Measurements from ENCODE around the gene MYOM3.

Gene MYOM3

DNA sequence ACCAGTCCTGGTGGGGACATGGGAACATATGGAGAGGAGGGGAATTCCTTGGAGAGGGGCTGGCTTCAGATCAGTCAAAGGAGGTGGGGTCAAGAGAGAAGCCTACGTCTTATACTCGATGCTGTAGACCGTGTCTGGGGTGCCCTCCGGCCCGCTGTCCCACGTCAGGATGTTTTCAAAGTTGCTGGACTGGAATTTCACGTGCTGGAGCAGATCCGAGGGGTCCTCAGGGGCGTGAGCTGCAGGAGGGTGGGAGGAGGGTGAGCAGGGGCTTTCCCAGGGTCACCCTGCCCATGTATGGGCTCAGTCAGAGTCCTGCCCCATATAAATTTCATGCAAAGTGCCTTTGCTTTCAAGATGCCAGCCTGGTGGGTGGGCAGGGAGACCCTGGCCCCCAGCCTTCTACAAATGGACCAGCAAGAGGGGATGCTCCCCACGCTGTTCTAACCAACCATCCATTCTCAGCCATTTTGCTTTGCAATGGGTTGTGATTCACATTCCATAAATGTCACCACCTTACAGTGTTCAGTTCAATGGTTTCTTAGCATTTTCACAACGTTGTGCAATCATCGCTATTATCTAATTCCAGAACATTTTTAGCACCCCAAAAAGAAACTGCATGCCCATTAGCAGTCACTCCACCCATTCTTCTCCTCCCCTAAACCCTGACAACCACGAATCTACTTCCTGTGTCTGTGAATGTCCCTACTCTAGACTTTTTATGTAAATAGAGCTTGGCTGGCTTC lies 26.7 kb upstream of the MYOM3 start:
- DNase-seq: no peak

DNA sequence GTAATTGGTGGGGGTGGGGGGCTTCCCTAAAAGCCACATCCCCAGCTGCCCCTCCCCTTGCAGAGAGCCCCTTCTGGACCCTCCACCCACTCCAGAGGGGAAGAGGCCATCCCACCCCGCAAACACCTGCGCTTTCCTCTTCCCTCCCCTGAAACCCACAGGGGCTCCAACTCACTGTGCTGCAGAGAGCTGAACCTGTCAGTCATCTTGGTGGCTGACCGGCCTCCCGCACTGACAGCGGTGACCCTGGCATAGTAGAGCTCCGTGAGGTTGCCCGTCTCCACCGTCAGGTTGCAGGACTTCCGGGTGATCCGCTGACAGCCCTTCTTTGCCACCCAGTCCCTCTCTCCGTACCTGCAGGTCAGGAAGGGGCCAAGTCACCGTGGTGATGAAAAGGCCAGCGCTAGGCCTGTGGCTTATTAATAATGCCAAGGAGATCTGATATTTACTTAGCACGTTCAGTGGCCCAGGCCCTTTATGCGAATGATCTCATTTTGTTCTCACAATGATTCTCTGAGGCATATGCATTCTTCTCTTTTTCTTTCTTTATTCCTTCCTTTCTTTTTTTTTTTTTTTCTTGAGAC lies 25.1 kb upstream of the MYOM3 start:
- DNase-seq: no peak

DNA sequence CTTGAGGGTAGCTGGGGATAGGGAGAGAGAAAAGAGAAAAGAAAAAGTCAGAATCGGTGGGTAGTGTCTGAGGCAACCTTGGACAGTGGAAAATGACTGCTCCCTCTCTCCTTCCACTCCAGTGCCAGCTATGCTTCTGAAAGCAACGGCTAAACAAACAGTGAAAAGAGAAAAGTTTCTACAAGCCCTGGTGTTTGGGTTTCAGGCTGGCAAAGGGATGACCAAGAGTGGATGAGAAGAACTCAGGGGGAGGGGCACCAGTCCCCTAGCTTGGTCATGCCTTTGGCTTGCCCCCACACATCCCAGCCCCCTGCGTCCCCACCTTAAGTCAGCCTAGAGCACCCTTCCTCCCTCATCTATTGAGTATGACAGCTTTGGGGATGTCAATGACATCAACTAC lies 22.4 kb upstream of the MYOM3 start:
- no peak for DNase-seq

DNA sequence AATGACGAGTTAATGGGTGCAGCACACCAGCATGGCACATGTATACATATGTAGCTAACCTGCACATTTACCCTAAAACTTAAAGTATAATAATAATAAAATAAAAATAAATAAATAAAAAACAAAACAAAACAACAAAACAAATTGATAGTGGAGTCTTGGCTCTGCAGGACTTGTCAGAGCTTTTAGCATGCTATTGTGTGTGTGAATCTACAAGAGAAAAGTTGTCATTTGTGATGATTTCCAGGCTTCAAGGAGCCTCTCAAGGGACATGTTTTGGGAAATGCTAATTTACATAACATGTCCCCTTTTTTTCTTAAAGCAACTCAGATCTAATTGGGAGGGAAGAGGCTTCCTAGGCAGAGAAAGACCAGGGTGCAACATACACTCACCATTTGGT lies 21.9 kb upstream of the MYOM3 start:
- no peak for DNase-seq

DNA sequence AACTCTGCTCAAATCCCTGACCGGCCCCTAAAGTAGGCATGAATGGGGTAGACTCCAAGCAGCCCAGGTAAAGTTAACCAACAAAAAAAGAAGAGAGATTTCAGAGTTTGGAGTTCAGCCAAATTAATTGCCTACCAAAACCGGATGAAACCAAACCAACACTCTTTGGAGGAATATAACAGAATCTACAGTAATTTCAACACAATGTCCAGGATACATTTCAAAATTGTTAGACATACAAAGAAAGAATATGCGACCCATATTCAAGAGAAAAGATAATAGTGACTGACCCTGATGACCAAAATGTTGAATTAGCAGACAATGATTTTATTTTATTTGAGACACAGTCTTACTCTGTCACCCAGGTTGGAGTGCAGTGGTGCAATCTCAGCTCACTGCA lies 18.4 kb upstream of the MYOM3 start:
- DNase-seq: no peak

DNA sequence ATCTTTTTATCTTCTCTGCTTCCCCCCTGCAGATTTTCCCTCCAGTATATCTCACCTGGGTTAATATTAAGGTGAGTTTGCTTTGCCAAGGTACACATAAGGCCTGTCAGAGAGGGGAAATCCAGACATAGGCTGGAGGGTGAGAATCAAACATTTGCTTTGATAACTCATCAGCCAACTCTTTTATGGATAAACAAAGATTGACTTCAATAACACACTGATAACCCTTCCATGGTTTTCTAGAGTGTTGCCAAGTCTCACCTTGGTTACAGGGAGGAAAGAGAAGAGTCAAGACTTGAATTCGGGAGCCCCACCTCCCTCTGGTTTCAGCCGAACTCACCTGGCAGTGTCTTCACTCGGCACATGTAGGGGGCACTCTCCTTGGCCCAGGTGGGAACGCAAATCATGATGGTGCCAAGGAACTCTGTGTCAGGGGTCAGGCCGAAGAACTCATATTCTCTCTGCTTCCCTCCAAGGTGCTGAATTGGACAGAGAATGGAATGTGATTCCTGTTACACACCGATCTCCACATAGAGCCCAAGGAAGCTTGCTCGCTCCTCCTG lies 15.9 kb upstream of the MYOM3 start:
- no peak for DNase-seq

DNA sequence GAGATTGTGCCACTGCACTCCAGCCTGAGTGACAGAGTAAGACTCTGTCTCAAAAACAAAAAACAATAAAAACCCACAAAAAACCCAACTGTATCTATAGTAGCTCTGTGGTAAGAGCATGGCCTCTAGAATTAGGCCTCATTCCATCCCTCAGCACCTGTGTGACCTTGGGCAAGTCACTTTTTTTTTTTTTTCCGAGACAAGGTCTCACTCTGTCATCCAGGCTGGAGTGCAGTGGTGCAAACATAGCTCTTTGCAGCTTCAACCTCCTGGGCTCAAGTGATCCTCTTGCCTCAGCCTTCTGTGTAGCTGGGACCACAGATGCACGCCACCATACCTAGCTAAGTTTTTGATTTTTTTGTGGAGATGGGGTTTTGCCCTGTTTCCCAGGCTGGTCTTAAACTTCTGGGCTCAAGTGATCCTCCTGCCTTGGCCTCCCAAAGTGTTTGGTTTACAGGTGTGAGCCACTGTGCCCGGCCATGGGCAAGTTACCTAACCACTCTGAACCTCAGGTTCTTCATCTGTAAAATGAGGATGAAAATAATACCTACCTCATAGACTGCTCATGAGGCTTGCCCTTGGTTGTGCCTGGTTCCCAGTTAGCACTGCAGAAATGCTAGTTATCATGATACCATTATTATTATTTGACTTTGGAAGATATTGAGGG lies 15.3 kb upstream of the MYOM3 start:
- DNase-seq: no peak

DNA sequence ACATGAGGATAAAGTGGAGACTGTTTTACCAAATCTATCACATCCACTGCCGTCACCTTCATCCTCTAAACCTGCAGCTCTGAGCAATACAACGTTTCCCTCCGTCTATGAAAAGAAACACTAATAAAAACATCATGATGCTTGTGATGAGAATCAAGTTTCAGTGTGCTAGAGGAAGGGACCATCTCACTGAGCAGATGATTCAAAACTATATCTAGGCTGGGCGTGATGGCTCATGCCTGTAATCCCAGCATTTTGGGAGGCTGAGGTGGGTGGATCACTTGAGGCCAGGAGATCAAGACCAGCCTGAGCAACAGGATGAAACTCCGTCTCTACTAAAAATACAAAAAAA lies 14.7 kb upstream of the MYOM3 start:
- no peak for DNase-seq

DNA sequence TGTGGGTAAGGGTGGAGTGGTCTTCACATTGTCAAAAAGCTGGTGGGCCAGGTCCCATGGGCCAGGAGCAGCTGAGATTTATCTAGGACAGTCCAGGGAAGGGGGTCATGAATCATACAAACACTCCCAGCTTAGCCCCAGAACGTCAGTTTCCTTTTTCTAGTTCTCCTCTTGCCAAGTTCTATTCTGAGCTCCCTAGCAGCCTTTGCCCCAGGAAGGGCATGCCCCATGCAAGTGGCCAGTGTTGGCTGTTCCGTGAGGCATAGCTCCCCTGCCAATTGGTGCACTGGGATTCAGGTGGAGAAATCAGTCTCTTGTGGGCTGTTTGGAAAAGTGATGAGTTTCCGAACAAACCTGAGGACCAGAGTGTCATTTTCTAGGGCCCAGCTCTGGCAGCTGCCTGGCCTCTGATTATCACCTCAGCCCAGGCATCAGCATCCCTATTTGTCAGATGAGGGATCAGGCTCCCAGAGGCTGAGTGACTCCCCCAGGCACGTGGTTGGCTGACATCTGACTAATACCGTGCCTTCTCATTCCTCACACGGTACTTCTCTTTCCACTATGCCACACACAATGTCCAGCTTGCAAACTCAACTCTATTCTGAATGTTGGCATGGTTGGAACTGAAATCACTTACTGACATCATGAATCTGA lies 14.2 kb upstream of the MYOM3 start:
- DNase-seq: no peak

DNA sequence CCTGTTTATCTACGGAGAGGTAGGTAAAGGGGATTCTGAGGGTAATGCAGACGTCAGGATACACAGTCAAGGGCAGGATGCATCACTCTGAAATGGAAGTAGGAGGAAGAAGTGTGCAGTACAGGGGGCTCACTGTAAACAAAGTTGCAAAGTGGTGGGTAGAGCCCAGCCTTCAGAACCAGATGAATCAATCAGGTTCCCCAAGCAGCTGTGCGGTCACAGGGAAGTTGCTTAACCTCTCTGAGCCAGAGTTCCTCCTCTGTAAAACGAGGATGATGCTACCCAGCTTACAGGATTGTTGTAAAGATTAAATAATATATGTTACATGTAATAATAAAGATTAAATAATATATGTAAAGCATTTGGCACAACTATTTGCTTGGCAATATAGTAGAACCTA lies 13.5 kb upstream of the MYOM3 start:
- DNase-seq: no peak

DNA sequence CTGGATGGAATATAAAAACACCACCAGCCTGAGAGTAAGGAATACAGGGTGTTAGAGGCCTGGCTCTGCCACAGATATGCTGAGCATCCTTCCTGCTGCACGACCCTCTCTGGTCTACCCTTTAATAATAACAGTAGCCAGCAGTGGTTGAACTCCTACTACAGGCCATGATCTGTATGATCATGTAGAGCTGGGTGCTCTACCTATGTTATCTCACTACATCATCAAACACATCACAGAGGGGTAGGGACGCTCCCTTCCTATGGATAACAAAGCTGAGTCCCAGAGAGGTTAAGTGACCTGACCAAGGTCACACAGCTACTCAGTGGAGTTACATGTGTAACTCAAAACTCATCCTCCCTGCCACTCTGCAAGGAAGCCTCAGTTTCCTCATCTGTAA lies 13.0 kb upstream of the MYOM3 start:
- no peak for DNase-seq

DNA sequence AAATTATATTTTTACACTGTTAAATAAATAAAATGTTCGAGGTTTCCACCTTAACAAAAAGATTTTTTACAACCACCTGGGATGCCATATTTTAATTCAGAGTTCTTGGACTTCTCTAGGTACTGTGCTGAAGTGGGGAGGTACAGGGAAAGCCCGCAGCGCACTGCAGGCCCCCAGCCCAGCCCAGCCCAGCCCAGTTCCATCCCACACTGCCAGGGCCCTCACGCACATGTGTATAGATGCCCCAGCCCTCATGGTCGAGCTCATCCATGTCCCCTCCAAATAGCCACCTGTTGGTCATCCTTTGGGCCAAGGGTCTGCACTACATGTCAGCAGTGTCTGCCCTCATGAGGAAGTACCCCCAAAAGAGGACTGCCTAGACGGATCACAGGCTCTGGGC lies 11.7 kb upstream of the MYOM3 start:
- no peak for DNase-seq

DNA sequence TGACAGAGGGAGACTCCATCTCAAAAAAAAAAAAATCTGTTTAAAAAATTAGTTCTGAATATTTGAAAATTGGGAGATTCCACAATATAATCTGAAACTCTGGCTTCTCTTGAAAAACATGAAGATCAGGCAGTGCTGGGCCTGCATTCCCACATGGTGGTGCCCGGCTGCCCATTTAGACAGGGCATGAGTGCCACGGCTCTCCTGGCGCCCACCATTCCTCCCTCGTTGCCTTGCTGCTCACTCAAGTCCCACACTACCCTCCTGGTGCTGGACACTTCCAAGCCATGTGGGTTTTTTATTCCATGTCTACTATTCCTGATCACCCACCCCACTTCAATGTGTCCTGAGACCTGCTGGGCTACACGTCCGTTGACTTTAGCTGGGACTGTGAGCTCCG lies 10.8 kb upstream of the MYOM3 start:
- no peak for DNase-seq

DNA sequence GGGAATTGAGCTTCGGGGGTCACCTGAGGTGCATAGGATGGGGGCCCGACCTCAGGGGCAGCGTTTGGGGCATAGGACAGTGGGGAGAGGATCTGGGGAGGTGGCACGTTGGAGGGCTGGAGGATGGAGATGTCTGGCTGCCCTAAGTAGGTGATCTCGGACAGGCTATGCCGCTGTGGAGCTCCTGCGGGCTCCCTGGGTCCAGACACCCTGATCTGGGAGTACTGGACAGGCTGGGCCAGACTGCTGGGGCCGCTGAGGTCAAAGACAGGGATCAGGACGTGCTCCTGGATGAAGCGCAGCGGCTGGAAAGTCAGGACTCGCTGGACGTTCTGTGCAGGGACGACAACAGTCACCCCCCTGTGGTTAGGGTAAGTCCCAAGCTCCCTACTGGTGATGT lies 9.5 kb upstream of the MYOM3 start:
- DNase-seq: no peak

DNA sequence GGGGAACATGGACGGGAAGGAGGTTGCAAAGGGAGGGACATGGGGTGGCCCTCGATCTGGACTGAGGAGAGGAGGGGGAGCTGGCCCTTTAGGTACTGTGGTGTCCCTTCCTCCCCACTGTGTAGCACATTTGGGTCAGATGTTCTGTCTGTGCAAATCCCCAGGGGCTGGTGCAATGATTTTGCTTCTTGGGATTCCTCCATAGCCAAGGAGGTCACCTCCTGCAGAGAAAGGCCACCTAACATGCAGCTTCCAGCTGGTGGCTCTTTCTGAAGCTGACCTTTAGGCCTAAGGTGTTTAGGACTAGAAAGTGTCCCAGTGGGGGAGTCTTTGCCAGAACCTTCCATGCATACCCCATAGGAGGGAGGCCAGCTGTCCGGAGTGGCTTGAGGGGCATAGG lies 9.0 kb upstream of the MYOM3 start:
- no peak for DNase-seq

DNA sequence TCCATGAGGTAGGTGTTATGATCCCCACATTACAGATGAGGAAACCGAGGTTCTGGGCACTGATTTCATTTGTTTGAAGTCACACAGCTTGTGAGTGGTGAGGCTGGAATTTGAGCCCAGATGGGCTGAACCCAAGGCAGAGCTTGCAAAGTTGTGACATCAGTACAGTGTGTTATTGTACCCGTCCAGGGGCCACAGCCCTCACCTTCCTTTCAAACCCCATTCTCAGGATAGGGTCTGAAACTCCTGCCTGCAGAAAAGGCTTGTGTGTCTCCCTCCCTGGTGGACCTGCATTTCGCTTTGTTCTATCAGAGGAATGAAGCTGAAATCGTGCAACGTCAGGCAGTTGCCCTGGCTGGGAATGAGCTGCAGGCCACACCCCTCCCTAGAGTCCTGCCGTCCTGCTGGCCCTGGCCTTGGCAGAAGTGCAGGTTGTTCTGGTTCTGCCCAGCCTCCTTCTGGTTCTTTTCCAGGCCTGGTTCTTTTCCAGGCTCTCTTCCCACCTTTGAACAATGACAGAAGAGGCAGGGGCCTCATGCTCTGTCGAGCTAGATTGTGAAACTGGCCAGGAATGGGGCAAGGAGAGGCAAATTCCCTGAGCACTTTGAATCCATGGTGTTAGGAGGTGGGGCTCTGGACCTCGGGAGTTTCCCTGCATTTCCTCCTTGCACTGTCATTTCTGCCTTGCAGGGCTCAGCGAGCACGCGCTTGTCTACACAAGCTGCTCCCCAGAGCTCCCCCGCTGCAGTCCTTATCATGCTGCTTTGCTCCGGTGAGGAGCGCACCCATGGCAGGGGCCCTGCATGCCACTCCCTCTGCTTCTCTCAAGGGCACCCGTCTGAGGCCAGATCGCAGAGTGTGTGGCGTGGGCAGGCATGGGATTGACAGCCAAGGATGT lies 8.2 kb upstream of the MYOM3 start:
- no peak for DNase-seq

DNA sequence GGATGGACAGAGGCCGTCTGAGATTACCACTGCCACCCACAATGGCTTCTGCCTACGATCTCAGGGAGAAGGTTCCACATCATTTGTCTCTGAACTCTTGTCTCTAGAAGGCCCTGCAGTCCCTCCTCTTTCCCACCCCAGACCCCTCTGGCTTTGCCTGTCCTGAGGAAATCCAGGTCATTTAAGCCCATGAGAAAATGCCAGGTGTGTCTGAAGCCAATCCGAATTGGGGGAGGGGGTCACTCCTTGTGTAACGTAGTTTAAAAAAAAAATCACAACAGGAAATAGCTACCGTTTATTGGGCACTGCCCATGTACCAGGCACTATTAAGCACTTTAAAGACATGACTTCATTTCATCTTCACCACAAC lies 7.5 kb upstream of the MYOM3 start:
- no peak for DNase-seq

DNA sequence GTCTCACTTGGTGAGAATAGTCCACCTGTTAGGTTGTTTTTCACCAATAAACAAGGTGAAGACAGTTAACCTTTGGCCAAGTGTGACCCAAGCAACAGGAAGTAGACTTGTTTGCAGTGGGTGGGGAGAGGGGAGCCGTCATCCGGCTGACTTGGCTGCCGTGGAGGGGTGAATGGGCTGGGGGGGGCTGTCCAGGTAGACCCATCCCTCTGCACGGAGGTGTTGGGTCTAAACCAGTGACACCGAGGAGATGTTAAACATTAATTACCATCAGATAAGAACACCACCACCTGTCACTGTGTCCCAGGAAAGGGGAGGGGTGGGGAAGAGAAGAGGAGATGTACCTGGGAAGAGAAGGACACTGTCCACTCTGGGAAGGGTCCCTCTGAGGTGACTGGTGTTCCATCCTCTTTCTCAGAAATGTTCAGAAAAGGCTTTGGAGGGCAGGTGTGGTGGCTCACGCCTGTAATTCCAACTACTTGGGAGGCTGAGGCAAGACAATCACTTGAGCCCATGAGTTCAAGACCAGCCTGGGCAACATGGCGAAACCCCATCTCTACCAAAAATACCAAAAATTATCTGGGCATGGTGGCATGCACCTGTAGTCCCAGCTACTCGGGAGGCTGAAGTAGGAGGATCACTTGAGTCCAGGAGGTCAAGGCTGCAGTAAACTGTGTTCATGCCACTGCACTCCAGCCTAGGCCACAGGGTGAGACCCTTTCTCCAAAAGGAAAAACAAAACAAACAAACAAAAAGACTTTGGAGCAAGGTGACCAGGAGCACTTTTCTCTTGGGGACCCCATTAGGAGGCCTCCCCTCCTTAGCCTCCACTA lies 6.7 kb upstream of the MYOM3 start:
- DNase-seq: no peak

DNA sequence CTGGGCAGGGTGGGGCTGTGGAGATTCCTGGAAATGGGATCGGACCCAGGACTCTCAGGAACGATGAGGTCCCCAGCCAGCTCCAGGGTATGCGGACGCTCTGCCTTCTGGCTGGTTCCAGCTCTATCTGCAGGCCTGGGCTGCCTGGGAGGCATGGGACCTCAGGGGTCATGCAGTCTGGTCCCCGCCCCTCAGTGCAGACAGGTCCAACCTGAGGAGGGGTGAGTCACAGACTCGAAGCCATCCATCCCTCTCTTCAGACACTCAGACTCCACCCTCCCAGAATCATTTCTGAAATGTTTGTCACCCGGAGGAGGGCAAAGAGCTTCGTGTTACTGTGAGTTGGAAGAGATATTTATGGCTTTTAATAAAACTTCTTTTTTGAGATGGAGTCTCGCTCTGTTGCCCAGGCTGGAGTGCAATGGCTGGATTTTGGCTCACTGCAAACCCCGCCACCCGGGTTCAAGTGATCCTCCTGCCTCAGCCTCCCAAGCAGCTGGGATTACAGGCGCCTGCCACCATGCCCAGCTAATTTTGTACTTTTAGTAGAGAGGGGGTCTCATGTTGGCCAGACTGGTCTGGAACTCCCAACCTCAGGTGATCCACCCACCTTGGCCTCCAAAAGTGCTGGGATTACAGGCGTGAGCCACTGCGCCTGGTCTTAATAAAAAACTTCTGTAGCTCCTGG lies 5.9 kb upstream of the MYOM3 start:
- DNase-seq: no peak

DNA sequence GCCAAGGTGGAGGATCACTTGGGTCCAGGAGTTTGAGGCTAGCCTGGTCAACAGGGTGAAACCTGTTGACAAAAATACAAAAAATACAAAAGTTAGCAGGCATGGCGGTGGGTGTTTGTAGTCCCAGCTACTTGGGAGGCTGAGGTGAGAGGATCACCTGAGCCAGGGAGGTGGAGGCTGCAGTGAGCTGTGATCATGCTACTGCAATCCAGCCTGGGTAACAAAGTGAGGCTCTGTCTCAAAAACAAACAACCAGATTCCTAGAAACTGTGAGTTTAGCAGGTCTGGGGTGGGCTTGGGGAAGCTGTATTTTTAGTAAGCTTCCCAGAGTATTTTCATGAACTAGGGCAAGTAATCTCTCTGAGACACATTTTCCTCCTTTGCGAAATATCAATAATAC lies 5.2 kb upstream of the MYOM3 start:
- no peak for DNase-seq

DNA sequence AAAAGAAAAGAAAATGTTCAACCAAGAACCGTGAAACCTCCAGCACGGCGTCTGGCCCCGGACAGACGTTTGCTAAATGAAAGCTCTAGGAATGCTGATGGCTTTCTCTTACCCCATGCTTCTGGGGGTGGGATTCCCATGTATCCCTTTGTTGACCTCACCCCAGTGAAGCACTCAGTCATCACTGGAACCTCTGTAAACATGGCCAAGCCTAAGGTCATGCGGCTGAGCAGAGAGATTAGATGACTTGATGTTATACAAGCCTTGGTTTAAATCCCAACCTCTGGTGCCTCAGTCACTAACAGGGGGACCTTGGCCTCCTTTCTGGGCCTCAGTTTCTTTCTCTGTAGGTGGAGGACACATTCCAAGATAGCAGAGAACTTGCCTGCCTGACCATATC lies 2.8 kb upstream of the MYOM3 start:
- no peak for DNase-seq

All from activated CD4-positive, alpha-beta T cell treated with anti-CD3 and anti-CD28 coated beads, Interleukin-2, amount 50 U/mL, for 16 hours (primary cell).